Amygdala (tissue), 56 donors: ENCODE measurements around the gene RAB27A.
"Not testable (repeated sequence)": the region's sequence is repeated elsewhere in the genome, so short reads cannot be mapped to it uniquely, and the experiment has no call there.

Source experiments
- DNase-seq, 56 donors: peaks; one replicate each; lab custom pipeline; 2025; lab: John Stamatoyannopoulos, UW

RAB27A gene

DNA sequence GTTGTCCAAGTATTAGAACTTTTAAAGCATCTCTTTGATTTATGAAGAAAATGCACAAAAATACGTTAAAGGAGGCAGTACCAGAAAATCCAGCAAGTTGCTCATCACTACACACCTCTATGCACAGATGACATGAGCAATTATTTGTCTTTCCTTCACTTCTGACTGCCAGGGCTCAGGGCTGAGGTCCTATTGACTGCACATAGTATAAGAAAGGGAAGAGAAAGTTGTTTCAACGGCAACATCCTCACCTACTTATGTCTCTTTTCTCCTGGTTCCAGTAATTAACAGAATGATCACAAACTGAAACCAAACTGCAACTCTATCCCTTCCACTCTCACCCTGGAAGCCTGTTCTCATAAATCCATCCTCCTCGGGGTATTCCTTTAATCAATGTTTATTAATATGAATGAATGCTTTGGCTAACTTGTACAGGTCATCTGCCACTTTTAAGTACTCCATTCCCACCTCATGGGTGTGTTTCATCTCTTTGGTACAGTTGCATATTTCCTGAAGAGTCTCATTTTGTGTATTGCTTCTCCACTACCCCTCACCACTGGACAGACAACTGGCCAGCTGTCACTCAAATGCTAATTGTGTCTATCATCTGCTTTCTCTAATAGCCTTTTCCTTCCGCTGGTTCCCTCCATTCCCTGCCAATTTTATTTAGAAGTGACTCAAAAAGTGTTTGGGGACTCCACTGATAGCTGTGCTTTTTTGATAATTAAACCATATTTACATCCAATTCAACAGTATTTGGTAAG lies 34.5 kb downstream of the RAB27A start:
- no peak for DNase-seq

DNA sequence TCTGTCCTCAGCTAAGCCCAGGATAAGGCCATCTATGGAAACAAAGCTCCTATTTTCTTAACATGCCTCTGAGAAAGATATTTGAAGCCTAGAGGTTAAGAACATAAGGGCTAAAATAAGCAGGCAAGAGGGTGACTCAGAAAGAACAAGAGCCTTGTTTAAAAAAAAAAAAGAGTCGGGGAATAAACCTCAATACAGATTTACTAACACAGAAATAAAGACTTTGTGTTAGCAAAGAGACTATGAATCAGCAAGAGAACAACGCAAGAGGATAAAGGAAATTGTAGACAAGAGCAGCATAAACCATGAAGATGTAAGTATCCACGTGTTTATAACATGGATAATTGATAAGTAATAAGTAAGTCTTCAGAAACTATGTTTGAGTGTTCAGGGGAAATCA lies 36.0 kb downstream of the RAB27A start:
- no peak for DNase-seq

DNA sequence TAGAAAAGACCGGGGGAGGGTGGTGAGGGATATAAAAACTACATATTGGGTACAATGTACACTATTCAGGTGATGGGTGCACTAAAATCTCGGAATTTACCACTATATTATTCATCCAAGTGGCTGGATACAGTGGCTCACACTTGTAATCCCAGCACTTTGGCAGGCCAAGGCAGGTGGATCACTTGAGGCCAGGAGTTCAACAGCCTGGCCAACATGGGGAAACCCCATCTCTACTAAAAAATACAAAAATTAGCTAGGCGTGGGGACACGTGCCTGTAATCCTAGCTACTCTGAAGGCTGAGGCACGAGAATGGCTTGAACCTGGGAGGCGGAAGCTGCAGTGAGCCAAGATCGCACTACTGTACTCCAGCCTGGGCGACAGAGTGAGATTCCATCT lies 37.4 kb downstream of the RAB27A start:
- not testable (repeated sequence) for DNase-seq

DNA sequence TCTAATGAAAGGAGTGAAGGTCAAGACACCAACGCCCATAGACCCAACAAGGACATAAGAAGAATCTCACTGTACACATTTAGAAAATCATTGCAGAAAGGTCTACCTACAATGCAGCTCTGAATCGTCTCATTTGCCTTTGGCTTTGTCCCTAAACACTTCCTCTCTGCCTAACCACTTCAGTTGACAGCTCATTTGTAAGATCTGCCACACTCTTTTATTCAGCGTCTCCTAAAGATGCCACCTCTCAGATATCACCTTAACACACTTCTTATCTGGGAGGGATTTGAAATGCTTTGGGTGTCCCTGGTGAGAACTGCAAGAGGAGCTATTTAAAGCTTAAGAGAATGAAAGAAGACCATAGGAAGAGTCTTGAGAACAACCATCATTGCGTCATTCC lies 38.7 kb downstream of the RAB27A start:
- no peak for DNase-seq

DNA sequence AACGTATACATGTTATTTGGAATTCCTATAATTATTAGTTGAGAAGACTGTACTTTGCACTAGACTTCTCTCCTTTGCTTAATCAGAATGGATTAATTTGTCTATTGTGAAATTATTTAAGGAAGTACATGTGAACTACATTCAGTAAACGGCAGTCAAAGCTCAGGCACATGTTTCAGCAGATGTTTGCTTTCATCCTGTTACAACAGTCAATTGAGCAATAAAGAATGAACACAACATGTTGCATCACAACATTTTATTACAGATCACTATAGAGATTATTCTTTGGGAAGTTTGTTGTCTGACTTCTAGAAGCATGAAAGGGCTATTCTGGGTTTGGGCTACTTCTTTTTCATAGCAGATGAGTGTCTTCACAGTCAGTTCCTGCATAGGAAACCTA lies 39.2 kb downstream of the RAB27A start:
- DNase-seq = no peak

DNA sequence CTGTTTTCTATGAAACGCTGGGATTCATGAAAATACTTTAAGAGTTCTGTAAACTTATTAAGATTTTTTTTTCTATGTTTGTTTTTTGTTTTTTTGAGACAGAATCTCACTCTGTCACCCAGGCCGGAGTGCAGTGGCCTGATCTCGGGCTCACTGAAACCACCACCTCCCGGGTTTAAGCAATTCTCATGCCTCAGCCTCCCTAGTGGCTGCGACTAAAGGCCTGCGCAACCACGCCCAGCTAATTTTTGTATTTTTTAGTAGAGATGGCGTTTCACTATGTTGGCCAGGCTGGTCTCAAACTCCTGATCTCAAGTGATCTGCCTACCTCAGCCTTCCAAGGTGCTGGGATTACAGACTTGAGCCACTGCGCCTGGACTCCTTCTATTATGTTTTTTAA lies 39.7 kb downstream of the RAB27A start:
- not testable (repeated sequence) for DNase-seq

DNA sequence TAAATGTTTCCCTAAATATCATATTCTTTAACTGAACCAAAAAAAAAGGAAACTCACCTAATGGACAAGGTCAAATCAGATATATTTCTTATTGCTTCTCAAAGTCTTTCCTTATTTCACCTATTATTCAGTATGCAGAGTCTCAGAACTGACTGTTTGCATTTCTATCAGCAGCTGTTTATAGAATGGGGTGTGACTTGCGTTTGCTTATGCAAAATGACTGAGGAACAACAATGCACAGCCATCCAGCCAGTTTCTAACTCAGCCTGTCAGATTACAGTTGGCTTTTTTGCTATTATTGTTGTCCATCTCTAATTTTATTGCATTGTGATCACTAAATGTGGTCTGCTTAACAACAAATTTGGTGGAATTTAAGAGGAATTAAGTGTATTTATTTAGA lies 40.7 kb downstream of the RAB27A start:
- no peak for DNase-seq

DNA sequence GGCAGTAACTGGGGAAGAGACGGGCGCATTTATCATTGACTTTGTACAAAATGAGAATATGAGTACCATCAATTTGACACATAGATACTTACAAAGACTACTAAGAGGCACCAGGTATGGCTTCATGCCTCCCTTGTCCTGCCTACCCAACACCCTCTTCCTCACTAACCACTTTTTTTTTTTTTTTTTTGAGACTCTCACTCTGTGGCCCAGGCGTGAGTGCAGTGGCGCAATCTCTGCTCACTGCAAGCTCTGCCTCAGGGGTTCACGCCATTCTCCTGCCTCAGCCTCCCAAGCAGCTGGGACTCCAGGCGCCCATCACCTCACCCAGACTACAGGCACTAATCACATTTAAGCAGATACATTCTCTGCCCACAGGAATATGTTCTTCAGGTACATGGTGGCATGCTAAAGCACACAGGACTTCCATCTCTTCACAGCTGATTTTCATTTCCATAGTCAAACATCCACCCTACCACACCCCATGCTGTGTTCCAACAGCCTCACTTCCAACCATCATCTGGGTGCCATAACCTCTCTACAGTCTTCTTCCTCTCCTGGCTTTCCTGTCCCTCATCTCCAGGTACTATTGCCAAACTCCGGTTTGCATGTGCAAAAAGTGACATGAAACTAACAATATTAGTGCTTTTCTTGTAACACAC lies 41.7 kb downstream of the RAB27A start:
- no peak for DNase-seq

DNA sequence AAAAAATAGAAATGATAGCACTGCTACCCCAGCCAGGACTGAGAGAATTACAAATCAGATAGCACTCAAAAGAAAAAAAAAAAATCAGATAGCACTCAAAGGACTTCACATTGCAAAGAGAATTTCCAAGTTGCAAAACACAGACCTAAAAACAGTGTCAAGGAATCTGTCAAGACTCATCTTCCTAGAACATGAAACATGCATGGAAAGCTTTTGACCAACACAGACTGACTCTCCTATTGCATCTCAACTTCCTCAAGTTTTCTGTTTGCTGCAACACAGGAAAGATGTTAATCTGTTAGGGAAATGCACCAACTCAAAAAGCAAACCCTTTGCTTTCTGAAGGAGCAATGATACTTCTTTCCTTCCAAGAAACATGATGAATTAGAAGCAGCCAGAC lies 42.3 kb downstream of the RAB27A start:
- DNase-seq = no peak

DNA sequence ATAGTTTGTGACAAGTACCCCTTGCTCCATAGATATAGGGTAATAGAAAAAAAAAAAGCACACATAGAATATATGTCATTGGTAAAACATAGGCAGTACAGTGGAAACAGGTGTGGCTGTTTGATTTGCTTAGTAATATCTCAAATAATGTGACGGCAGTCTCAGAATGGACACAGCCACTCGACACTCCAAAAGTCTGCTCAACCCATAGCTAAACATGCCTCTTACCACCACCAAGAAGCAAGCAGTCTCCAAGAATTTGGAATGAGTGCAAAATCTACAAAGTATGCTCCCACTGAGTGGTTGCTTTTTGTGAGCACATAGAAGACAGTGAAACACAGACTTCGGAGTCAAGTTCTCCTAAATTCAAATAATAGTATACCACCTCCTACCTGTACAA lies 43.0 kb downstream of the RAB27A start:
- DNase-seq = no peak

DNA sequence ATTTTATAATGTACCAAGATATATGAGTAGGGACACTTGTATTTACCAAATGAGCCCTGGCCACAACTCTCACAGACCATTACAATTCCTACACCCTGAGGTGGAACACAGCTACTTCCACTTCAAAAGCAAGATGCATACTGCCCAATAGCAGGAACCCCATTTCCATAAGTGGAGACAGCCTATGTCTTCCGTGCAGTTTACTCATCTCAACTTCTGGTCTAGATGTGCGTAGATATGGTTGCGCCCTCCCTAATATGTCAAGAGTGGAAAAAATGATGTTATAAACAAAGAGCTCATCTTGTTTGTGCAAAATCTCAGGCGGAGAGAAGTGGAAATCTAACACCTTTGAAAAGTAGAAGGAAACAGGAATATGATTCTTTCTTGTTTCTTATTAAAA lies 44.6 kb downstream of the RAB27A start:
- DNase-seq = no peak

DNA sequence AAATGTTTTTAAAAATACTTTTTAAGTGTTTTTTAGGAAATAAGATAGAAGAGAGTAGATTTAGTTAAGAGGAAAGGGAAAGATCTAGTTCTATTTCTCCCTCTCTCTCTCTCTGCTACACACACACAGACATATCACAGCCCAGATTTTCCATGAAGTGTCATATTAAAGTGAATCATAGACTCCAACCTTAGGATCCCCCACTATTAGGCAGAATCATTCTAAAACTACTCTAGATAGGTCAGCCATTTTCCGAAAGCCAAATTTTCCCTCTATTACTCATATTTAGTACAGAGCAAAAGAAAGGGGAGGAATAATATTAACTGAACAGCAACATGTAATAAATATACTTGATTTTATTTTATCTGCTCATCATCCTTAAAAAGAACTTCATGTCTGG lies 47.7 kb downstream of the RAB27A start:
- DNase-seq = no peak

DNA sequence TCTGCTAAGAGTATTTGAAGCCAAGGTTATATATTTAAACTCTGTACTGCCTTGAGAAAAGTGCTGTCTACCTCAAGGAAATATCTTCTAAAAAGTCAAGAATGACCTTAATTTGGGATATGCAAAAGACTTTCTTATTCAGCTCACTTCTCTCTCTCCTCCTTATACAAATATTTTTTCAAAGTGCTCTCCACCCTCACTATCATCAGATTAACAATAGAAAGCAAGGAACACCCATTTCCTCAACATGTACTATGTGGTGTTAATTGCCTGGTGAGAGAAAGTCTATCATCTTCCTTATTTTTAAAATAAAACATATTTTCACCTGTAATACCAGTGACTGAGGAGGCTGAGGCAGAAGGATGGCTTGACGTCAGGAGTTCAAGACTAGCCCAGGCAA lies 48.4 kb downstream of the RAB27A start:
- no peak for DNase-seq

DNA sequence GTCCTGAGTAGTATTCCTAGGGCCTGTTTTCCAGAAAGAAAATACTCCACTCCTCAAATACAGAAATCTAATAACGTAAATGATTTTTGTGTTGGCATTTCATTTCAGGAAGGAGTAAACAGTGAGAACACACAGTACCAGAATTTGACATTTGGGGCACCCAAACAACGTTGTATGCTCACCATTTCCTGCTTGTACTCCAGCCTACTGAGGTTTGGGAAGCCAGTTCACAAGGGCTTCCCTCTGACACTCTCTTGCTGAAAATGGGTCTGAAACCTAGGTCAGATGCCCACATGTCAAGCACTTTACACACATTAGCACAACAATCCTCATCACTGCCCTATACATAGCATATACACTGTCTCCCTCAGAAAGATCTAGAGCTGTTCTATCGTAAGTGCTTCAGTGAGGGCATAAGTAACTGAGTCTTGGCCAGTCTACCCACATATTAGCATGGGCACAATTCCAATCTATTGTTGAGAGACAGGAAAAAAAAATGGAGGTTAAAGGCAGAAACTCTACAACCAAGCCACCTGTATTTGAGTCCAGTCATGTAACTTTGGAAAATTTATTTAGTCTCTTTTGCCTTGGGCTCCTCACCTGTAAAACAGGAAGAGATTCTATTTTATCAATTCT lies 49.4 kb downstream of the RAB27A start:
- DNase-seq = no peak

DNA sequence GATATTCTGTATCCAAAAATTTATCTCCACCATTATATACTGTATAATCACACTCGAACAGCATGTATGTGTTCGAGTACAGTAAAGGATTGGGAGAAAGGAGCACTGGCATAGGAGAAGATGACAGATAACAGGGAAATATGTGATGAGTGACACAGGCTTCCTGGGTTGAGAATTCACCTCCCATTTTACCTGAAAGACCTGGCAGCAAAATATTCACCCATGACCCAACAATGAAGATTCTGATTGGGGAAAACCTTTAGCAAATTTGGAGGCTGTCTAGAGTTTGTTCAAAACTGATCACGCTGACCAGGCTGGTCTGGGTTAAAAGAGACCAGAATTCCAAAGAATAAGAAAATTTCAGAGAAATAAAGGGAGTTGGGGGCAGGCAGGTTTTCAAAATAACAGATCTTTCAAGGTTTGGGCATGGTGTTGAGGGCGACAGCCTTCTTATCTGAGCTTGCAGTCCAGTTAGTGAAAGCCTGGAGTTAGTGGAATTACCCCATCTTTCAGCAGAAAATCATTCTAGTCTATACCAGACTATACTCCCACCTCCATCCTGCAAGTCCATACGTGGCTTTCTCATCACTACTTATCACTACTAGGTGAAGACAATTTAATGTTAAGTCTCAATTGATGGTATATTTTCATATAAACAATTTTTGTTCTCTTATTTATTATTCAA lies 50.0 kb downstream of the RAB27A start:
- DNase-seq = no peak

DNA sequence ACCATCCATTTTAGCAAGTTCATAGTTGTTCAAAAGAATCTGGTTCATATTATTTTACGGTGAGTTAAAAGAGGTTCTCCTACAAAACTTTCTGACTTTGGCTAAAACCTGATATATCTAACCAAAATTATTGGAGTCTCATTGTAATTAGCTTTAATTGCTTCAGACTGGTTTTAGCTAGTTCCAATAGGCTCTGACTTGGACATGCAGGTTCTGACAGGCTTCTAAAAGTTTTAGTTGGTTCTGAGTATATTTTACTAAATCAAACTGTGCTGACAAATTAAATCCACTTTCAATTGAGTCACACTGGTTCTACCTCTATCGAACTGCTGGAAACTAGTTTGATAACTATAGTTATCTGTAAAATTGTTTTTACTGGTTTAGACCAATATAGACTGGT lies 50.7 kb downstream of the RAB27A start:
- no peak for DNase-seq

DNA sequence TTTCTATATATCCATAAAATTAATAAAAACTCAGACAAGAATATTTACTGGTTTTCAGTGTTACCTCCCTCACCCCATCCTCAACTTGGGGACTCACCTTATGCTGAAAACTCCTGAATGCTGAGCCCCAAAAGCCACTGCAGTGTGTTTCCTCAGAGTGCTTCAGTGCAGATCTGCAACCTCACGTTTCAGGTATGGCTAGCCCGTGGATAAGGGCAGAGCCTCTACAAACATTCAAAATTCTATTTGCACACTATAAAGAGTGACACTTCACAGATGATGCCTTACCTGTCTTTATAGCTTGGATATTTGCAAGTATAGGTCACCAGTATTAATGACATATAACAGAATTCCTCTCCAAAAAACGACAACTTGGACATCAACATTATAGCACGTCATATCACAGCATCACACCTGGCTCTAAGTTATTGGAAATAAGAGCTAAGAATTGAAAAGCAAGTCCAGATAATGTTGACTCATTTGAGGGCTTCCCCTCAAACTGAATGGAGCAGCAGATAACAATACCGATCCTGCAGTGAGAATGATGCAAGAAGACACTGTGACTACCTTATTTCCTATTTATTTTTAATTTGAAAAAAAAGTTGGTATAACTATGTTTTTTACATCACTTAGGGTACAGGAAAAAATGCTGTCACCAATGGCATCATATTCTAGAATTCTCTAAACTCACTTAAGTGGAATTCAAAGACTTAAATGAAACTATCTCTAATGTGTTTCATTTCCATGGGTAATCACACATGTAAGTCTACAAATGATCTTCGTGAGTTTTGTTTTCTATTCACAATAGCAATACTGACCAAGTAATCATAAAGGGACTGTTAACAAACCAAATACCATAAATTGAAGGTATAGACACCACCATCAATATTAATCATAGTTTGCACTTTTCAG lies 52.1 kb downstream of the RAB27A start:
- DNase-seq = no peak

DNA sequence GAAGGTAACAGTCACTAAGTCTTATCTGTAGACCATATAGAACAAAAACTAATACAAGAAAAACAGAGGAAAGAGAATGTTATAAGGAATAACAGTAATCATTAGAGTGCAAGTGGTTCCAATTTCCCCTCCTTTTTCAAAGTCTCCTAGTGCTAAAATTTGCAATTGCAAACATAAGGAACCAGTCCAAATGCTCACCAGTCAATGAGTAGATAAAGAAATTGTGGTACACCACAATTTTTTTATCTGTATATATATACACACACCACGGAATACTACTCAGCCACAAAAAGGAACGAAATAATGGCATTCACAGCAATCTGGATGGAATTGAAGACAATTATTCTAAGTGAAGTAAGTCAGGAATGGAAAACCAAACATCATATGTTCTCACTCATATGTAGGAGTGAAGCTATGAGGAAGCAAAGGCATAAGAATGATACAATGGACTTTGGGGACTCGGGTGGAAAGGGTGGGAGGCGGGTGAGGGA lies 54.0 kb downstream of the RAB27A start:
- no peak for DNase-seq

DNA sequence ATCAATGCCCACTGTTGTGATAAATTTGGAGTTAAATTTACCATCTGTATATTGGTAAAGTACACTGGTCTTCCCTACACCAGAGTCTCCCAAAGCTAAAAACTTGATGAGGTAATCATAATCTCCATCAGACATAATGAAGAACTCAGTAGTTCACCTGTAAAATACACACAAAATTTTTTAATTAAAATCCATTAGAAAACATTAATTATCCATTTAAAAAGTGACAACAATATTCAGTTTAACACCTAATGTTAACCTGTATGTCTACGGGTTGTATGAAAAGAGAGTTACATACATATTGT lies 54.9 kb downstream of the RAB27A start:
- no peak for DNase-seq

DNA sequence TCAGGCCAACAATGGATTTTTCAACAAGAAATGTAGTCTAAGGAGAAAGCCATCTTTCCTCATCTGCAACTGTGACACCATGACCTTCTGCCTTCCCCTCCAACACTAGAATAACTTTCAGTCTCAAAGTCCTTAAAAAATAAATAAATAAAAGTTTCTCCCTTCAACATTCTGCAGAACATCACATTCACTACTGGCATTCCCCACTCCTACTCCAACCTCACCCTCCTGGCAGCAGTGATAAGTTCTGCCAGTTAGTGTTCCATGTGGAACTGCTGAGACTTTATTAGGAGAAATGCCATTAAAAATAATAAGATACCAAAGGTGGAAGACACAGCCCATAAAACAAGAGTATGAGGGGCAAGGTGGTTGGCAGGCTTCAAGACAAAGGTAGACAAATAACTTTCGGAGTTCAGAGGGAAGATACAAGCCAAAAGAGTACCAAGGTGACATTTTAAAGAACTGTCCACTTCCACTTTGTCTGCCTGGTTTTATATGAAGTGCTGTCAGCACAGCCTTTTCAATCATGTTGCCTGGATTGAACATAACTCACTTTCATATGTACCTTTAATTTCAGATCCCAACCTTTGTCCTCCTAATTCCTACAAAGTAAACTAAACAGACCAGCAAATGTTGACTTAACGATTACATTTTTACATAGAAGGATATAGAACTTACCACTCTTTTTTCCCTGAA lies 55.4 kb downstream of the RAB27A start:
- DNase-seq = no peak
